Measurements from ENCODE around the gene CDC14B.
"Not testable (repeated sequence)": the region's sequence is repeated elsewhere in the genome, so short reads cannot be mapped to it uniquely, and the experiment has no call there.

CDC14B gene

GRCh38 chr9:96619491-96620180, at the start of gene CDC14B:
CDC14B (minus strand) TSS chr9:96619843; CDS start chr9:96619378, 465 bp downstream.
- DNase-seq (ENCODE audit: low read depth in 2 of 2): peak; percentile 41 to 68

GRCh38 chr9:96668868-96669534, 49.4 kb upstream of the CDC14B start:
- no peak for DNase-seq (ENCODE audit: low read depth in 2 of 2)

- no peak for DNase-seq (ENCODE audit: low read depth in 2 of 2)
Observed at GRCh38 chr9:96667363-96667728, 47.7 kb upstream of the CDC14B start.

- not testable (repeated sequence) for DNase-seq (ENCODE audit: low read depth in 2 of 2)
Observed at GRCh38 chr9:96666653-96667362, 47.2 kb upstream of the CDC14B start.

GRCh38 chr9:96665789-96666188, 46.1 kb upstream of the CDC14B start:
- no peak for DNase-seq (ENCODE audit: low read depth in 2 of 2)

GRCh38 chr9:96663506-96664120, 44.0 kb upstream of the CDC14B start:
- DNase-seq (ENCODE audit: low read depth in 2 of 2): no peak

GRCh38 chr9:96661711-96662110, 42.1 kb upstream of the CDC14B start:
- DNase-seq (ENCODE audit: low read depth in 2 of 2): no peak

GRCh38 chr9:96660692-96661248, 41.1 kb upstream of the CDC14B start:
- no peak for DNase-seq (ENCODE audit: low read depth in 2 of 2)

- peak; percentile 71 to 73 for DNase-seq (ENCODE audit: low read depth in 2 of 2)
Observed at GRCh38 chr9:96655198-96655851, 35.7 kb upstream of the CDC14B start, which contains the start of gene PRXL2C. PRXL2C (minus strand) TSS chr9:96655317; CDS start chr9:96655281, 36 bp downstream.

- DNase-seq (ENCODE audit: low read depth in 2 of 2): peak; percentile 48 to 58
Observed at GRCh38 chr9:96654450-96655197, 35.0 kb upstream of the CDC14B start.

GRCh38 chr9:96651626-96652025, 32.0 kb upstream of the CDC14B start:
- DNase-seq (ENCODE audit: low read depth in 2 of 2): no peak

- no peak for DNase-seq (ENCODE audit: low read depth in 2 of 2)
Observed at GRCh38 chr9:96649620-96650324, 30.1 kb upstream of the CDC14B start.

- no peak for DNase-seq (ENCODE audit: low read depth in 2 of 2)
Observed at GRCh38 chr9:96646081-96646991, 26.7 kb upstream of the CDC14B start.

GRCh38 chr9:96644137-96644536, 24.5 kb upstream of the CDC14B start:
- DNase-seq (ENCODE audit: low read depth in 2 of 2): no peak

GRCh38 chr9:96641514-96641913, 21.9 kb upstream of the CDC14B start:
- DNase-seq (ENCODE audit: low read depth in 2 of 2): no peak

GRCh38 chr9:96638606-96639364, 19.1 kb upstream of the CDC14B start:
- DNase-seq (ENCODE audit: low read depth in 2 of 2): no peak

- no peak for DNase-seq (ENCODE audit: low read depth in 2 of 2)
Observed at GRCh38 chr9:96636368-96636767, 16.7 kb upstream of the CDC14B start.

GRCh38 chr9:96633579-96633978, 13.9 kb upstream of the CDC14B start:
- not testable (repeated sequence) for DNase-seq (ENCODE audit: low read depth in 2 of 2)

Data from stimulated activated CD8-positive, alpha-beta memory T cell treated with anti-CD3 and anti-CD28 coated beads, Interleukin-15, amount 100 ng/mL, for 4 hours (primary cell).